Ovary (tissue), 3 donors: Measurements from ENCODE around the gene SAMD4A.

Source experiments
- CTCF ChIP-seq, 3 donors: fragments of 450-650 bp in 2 of 3; fragments of 200-600 bp in 1 of 3; IDR thresholded peaks; one replicate each; pipeline versions ENCODE4 v1.5.1 to v1.8.0; 2016 to 2022; ENCODE audit warnings: antibody characterized with exemption in 3 of 3, mild to moderate bottlenecking in 1 of 3
- EP300 ChIP-seq: sonication (generic); formaldehyde crosslinking; IDR thresholded peaks from one replicate; pipeline ENCODE4 v1.6.1; 2017; ENCODE audit warnings: antibody characterized with exemption
- POLR2A ChIP-seq: fragments of 450-650 bp; IDR thresholded peaks from one replicate; pipeline ENCODE4 v1.6.1; 2017; ENCODE audit warnings: antibody characterized with exemption, mild to moderate bottlenecking, moderate library complexity
- donor health status: DM: no; HTN: no; CAD: no.

GRCh38 chr14:54739514-54739913, 172.6 kb downstream of the SAMD4A start:
- TF ChIP-seq CTCF (IDR thresholded peaks at IDR 0.05) (no peak), EP300 (no peak), POLR2A (no peak)
